HG03439 (cell line): ENCODE measurements around the gene CNTN1.

Source experiments
- ATAC-seq: cut with Tn5 transposase; IDR thresholded peaks from one replicate; pipeline ENCODE4 v1.9.1; 2021; ENCODE audit warnings: mild to moderate bottlenecking, moderate library complexity; ENCODE audit not compliant: unreplicated experiment

The CNTN1 gene

DNA sequence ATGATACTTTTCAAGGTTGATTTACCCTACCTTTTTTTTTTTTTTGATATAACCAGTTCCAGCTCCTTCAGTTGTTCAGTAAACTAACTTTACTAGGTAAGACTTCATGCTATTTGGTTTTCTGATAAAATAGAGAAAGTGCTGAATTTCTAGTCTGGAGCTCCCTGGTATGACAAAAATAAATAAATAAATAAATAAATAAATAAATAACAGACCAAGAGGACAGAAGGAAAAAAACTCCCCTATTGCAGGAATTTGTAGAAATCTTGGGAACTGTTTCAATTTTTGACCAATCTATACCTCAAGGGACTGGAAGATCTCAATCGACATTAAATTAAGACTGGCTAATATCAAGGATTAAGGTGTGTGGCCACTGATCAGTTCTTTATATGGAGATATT, 265.2 kb downstream of the CNTN1 start:
- ATAC-seq: no peak

DNA sequence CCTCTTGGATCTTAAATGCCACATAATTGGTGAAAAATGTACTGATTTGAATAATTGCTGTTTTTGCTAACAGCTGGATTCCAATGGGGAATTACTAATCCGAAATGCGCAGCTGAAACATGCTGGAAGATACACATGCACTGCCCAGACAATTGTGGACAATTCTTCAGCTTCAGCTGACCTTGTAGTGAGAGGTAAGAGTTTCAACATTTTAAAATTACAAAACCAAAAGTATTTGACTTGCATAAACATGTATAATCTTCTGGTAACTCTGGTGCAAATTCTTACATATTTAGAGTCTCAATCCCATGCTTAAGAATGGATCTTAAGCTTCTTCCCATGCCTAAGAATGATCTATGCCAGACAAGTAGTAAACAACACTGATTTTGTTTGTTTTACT, 266.8 kb downstream of the CNTN1 start:
- no peak for ATAC-seq

- ATAC-seq: no peak
These were observed 271.5 kb downstream of the CNTN1 start for GRCh38 chr12:40963751-40964150.

DNA sequence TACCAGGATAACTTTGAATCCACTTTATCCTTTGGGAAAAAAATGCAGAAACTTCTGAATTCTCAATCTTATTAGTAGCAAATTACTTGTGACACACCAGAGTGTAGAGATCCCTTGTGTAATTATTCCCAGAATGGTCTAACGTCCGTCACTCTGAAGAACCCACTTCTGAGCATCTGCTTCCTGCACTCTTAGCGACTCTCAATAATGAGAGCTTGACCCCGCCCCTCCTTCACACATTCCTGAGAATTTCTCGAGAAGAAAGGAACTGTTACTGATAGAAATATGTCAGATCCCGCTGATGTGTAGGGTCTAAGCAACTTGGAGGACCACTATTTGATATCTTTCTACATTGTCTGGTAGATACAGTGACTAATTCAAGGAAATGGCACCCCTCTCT, 277.6 kb downstream of the CNTN1 start:
- no peak for ATAC-seq

DNA sequence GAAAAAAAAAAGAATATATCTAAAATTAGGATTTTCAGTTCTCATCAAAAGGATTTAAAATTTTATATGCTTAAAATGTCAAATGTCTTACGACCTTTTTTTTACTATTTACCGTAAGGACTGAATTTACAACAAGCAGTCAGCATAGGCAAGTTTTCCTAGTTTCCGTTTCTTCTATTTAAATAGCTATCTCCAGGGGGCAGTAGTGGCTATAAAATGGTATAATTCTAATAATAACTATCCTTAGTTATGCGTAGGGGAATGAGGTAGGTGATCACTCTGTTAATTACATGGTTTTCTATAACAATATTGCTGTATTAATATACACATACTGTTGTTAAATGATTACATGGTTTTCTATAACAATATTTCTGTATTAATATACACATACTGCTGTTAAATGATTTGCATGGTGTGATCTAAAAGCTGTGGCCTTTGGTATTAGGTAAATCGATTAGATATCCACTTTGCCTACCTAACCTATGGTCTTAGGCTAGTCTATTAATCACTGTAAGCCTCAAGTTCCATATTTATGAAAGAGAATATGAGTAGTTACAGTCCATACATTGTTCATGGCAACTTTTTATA, 278.2 kb downstream of the CNTN1 start:
- no peak for ATAC-seq

DNA sequence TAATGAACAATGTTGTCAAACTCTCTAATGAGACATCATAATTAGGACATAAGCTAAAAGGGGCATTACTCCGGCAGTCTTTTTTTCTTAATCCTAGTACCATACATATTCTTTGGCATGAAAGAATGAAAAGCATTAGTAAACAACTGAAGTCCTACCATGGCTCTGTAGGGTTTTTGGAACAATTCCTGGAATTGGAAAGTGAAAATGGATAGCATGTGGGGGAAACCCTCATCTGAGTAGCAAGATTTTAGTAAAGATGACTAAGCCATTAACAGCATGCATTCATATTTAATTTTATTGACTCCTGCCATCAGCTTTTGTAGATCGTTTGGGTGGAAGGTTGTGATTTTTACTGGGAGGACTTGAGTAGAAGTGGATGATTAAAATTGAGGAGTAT, 279.7 kb downstream of the CNTN1 start:
- no peak for ATAC-seq

GRCh38 chr12:40976546-40976945, 284.3 kb downstream of the CNTN1 start:
- no peak for ATAC-seq

DNA sequence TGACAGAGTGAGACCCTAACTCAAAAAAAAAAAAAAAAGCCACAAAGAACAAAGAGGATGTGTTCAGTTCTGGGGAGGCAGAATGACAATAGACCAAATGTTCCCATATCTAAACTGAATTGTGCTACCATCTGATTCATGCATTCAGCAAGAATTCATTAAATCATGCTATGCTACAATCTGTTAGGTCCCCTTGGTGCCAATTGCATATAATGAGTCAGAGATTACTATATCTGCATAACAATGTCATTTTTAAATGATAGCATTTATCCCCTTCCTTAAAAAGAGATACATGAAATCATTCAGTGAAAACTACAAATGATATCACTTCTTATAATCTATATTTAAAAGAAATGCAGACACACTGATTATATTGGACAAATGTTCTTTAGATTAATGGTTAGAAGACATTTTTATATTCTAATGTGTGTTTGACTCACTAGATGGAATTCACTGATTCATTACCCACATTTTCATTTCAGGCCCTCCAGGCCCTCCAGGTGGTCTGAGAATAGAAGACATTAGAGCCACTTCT, 288.3 kb downstream of the CNTN1 start:
- ATAC-seq: no peak

GRCh38 chr12:40986001-40986400, 293.8 kb downstream of the CNTN1 start:
- no peak for ATAC-seq

DNA sequence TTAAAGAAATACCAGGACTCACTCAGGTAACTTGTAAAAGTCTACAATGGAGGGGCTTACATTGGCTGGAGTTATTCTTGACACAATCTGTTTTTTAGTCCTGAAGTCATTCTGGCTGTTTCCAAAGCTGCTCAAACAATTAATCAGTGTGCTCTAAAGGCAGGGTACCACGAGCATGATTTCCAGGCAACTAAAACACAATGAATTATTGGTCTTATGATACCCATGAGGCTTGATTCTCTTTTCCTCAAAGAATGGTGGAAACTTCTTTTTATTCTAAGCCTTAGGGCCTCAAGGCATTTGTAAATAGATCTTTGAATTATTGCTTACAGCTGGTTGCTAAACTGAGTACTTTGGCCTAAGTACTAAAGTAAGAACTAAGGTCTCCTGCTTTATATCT, 296.1 kb downstream of the CNTN1 start:
- no peak for ATAC-seq

GRCh38 chr12:40988824-40989223, 296.6 kb downstream of the CNTN1 start:
- ATAC-seq: no peak

DNA sequence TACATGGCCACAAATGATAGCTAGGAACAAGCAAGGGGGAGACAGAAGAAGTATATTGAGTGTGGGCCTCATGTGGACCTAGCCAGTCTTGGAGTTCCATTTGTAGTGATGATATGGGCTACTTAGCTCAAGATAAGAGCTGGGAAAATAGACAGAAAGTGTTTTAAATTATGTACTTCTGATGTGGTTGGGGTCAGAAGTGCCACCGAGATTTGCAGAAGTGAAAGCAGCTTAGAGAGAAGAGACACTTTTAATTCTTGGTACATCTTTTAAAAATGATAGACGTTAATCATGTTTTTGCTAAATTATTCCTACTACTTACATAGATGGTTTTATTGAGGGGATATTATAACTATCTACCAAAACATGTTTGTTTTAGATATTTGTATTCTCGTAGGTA, 297.5 kb downstream of the CNTN1 start:
- ATAC-seq: no peak

DNA sequence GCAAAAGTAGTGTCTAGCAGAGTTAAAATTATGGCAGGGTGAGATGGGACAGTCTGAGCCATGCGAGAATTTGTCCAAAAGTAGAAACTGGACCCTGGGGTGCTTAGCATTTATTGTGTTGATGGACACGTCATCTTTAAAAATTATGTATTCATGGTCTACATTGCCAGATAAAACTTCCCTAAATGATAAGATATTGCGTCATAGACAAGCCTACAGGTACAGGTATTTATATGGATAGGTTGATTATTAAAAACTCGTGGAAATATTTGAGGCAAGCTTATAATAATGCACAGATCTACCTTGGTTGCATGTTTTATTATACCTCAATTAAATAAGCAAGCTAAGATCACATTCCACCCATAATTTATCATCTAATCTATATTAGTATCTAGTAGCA, 299.9 kb downstream of the CNTN1 start:
- ATAC-seq: no peak

- ATAC-seq: no peak
These were observed 300.4 kb downstream of the CNTN1 start for GRCh38 chr12:40992674-40993073.

GRCh38 chr12:40993158-40993557, 300.9 kb downstream of the CNTN1 start:
- ATAC-seq: no peak

DNA sequence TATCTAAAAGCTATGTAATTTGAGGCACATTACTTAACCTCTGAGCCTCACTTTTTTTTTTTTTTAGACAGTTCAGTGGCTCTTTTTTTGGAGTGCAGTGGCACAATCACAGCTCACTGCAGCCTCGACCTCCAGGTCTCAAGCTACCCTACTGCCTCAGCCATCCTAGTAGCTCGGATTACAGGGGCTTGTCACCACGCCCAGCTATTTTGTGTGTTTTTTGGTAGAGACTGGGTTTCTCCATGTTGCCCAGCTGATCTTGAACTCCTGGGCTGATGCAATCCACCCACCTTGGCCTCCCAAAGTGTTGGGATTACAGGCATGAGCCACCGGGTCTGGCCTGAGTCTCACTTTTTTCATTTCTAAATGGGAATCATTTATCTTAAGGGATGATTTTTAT, 303.9 kb downstream of the CNTN1 start:
- no peak for ATAC-seq

DNA sequence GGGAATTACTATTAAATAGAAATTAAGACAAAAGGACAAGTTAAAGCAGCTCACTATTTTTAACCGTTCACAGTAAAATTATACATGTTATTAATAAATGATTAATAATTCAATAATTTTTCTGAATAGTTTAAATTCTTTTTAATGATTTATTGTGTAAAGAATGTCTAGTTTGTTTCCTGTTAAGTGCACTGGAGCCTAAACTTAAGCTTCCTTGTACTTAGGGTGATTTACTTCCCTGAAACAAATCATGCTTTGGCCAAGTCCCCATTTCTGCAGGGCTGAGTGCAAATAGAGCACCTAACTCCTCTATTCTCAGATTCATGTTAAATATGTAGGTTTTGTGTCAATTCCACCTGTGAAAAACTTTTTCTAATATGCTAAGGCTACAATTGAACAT, 307.0 kb downstream of the CNTN1 start:
- no peak for ATAC-seq

- no peak for ATAC-seq
These were observed 316.2 kb downstream of the CNTN1 start for GRCh38 chr12:41008472-41008871.

DNA sequence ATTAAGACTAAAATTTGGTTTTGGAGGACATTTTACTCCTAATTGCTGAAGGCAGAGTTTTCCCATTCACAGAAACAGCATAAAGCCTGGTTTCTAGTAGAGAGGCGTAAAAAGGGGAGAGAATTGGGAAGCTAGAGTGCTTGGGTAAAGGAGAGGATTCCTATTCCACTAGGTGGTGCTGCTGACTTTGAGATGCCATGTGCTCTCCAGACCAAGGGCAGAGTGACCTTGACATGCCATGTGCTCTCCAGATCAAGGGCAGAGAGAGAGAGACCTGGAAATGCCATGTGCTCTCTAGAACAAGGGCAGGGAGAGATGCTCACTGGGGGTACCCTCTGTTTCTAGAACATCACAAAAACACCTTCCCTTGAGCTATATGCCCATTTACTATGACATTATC, 319.7 kb downstream of the CNTN1 start:
- ATAC-seq: no peak

DNA sequence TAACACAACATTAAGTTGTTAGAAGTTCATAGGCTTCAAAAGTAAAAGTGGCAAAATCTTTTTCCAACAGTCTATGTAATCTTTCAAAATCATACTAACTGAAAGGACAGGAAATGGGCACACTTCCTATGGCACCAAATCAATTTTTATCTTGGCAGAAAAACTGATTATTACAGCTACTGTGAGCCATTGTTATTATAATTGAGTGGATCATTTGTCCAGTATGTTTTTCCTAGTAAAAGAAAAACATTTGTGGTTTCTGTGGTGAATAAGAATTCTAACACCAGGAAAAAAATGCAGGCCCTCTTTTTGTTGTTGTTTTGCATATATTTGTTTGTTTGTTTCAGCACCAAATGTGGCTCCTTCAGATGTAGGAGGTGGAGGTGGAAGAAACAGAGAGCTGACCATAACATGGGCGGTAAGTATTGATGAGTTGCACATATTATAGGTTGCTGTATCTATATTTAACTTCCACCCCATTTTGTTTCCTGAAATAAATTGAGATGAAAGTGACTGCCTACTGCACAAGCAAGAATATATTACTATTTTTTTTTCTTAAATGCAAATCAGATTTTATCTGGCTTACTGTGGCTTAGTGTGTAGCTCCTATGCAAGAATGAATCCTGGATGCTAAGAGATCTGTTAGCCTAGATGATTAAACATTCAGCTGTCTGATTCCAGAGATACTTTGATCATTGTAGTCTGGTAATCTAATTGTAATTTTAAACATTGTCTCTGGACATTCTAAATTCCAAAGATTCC, 321.8 kb downstream of the CNTN1 start:
- ATAC-seq: no peak

DNA sequence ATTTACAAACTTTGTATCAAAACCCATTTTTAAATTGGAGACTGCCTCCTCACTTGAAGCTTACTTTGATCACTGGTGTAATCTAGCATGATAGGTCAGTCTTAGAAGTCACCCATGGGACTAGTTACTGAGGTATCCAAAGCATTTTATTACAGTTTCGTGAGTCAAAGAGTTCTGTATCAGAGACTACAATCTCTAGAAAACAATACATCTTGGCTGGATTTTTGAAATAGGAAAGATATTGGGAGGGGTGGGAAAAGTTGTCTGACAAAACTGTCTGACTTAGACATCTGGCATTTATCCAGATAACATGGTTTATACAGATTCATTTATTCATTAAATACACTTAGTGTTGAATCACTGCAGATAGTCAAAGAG, 322.4 kb downstream of the CNTN1 start:
- no peak for ATAC-seq

DNA sequence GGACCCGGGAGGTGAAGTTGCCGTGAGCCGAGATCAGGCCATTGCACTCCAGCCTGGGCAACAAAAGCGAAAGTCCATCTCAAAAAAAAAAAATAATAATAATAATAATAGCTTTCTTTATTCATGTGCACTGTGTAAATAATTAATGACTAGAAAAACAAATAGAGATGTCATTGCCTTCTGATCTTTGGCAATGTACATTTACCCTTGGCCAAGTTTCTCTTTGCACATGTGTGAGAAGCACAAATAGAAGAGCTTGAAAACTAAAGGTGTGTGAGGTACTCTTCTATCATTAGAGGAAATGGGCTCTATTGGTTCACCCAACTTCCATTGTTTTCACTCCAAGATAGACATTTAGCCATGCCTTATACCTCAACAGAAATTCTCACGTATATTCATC, 325.8 kb downstream of the CNTN1 start:
- no peak for ATAC-seq

DNA sequence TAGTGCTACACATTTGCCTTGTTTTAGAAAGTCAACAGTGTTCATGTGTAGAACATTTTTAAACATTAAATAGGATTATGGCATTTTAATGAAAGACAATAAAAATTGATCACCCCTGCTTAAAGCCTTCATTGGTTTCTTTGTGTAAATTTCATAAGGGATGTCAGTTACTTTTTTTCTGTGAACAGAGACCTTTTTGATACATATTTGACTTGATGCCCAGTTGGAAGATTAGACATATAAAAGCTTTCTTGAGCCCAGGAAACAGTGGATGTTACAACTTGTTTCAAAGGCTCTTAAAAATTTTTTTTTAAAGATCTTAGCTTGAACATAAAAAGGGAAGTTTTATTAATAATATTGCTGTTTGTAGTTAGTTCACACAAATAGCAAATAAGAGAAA, 327.2 kb downstream of the CNTN1 start:
- no peak for ATAC-seq
